NCI-H2227 (cell line): ENCODE data around the gene FARS2.

ENCODE experiments used
- DNase-seq: peaks from one replicate; lab custom pipeline; 2025; ENCODE audit not compliant: unreplicated experiment; lab: John Stamatoyannopoulos, UW

The FARS2 gene

GRCh38 chr6:5817869-5818268, 556.6 kb downstream of the FARS2 start:
- DNase-seq, result no peak

GRCh38 chr6:5818959-5819358, 557.6 kb downstream of the FARS2 start:
- no peak for DNase-seq
